Sigmoid colon (tissue), 4 donors: Measurements from ENCODE around the gene CCNF.

Experiments
- CTCF ChIP-seq, 4 experiments: fragments of 450-650 bp in 3 of 4; fragments of 200-600 bp in 1 of 4; IDR thresholded peaks; one replicate each; pipeline ENCODE4 v1.5.1; 2016 to 2019; ENCODE audit warnings: antibody characterized with exemption in 4 of 4, mild to moderate bottlenecking in 3 of 4, moderate library complexity in 2 of 4
- POLR2A ChIP-seq, 2 donors: fragments of 450-650 bp; IDR thresholded peaks; one replicate each; pipeline ENCODE4 v1.6.1; 2016; ENCODE audit warnings: antibody characterized with exemption in 2 of 2, mild to moderate bottlenecking in 2 of 2, moderate library complexity in 2 of 2
- POLR2AphosphoS5 ChIP-seq, 4 donors: sonication (generic); formaldehyde crosslinking; IDR thresholded peaks; one replicate each; pipeline ENCODE4 v1.6.1; 2017; ENCODE audit warnings: antibody characterized with exemption in 4 of 4

GRCh38 chr16:2490190-2491105 is 61.2 kb downstream of the CCNF start:
- TF ChIP-seq POLR2AphosphoS5 (IDR thresholded peaks at IDR 0.05) (no peak), CTCF (IDR thresholded peaks at IDR 0.05) (no peak), POLR2A (IDR thresholded peaks at IDR 0.05) (no peak)
